Nephron progenitor cell (in vitro differentiated cells): ENCODE data around the gene SLCO3A1.

Experiments
- DNase-seq: peaks from one replicate; pipeline ENCODE4 v3.0.0; 2021
- H3K27ac Mint-ChIP-seq: 2 replicates; pipeline ENCODE4 v1.8.0; 2021; ENCODE audit warnings: mild to moderate bottlenecking, moderate library complexity, mixed read lengths
- H3K27me3 Mint-ChIP-seq: 2 replicates; pipeline ENCODE4 v1.8.0; 2021; ENCODE audit warnings: mild to moderate bottlenecking, low read depth, mixed read lengths; ENCODE audit not compliant: poor library complexity
- H3K36me3 Mint-ChIP-seq: 2 replicates; pipeline ENCODE4 v1.8.0; 2021; ENCODE audit warnings: low read depth, mixed read lengths
- H3K4me1 Mint-ChIP-seq: 2 replicates; pipeline ENCODE4 v1.8.0; 2021; ENCODE audit warnings: mixed read lengths
- H3K4me3 Mint-ChIP-seq: 2 replicates; pipeline ENCODE4 v1.8.0; 2021; ENCODE audit warnings: mild to moderate bottlenecking, moderate library complexity, mixed read lengths
- H3K9me3 Mint-ChIP-seq: 2 replicates; pipeline ENCODE4 v1.8.0; 2021; ENCODE audit warnings: mild to moderate bottlenecking, moderate library complexity, mixed read lengths
- TF ChIP-seq, protein P1 (sequence below): fragments of 200-600 bp; sonication (generic); IDR thresholded peaks from 2 replicates; pipeline ENCODE4 v1.5.0; 2021; ENCODE audit warnings: antibody characterized with exemption

The SLCO3A1 gene

DNA sequence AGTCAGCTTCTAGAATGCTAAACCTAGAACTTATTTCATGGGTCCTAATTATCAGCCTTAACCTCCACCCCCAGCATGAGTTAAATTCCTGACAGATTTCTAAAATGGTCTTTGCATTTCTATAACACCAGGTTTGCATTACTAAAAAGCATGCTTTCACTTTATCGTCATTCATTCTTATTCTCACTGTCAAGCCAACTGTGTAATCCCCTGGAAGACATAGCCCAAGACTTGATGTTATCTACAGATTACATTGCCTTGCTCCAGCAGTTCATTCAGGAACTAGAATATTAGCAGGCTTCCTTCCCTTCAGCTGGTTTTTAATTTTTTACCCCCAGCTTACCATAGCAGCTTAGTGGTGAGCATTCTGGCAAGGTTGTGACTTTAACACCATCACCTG is 184.0 kb downstream of the SLCO3A1 start:
- H3K9me3 Mint-ChIP-seq: peaks cover 27% of the 10 kb centered on the region
- H3K4me3 Mint-ChIP-seq: no peak overlapping the region
- DNase-seq: no peak
- H3K27ac Mint-ChIP-seq: no peak overlapping the region
- peaks cover 18% of the 10 kb centered on the region for H3K4me1 Mint-ChIP-seq
- H3K27me3 Mint-ChIP-seq: peaks cover 35% of the 10 kb centered on the region
- TF ChIP-seq, protein P1, sequence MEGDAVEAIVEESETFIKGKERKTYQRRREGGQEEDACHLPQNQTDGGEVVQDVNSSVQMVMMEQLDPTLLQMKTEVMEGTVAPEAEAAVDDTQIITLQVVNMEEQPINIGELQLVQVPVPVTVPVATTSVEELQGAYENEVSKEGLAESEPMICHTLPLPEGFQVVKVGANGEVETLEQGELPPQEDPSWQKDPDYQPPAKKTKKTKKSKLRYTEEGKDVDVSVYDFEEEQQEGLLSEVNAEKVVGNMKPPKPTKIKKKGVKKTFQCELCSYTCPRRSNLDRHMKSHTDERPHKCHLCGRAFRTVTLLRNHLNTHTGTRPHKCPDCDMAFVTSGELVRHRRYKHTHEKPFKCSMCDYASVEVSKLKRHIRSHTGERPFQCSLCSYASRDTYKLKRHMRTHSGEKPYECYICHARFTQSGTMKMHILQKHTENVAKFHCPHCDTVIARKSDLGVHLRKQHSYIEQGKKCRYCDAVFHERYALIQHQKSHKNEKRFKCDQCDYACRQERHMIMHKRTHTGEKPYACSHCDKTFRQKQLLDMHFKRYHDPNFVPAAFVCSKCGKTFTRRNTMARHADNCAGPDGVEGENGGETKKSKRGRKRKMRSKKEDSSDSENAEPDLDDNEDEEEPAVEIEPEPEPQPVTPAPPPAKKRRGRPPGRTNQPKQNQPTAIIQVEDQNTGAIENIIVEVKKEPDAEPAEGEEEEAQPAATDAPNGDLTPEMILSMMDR: no peak
- no peaks in the 10 kb centered on the region for H3K36me3 Mint-ChIP-seq

DNA sequence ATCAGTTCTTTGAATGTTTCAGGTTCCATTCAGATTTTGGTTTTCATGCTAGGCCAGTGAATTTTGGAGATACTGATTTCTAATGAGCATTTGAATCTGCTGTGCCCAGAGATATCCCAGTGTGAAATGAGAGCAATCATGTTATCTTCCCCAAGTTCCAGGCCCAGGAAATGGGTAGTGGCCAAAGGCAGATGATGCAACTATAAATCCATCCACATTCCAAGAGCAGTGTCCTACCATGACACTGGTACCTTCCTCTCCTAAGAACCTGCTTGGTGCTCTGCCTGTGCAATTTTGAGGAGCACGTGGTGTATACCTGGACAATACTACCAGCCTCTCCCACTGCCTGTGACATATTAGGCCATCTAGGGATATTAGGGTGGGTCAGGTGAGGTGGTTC is 186.8 kb downstream of the SLCO3A1 start:
- Mint-ChIP-seq H3K4me3 (no peak overlapping the region), H3K4me1 (peaks cover 7% of the 10 kb centered on the region), H3K36me3 (no peaks in the 10 kb centered on the region), H3K9me3 (peaks cover 27% of the 10 kb centered on the region), H3K27me3 (peaks cover 39% of the 10 kb centered on the region), H3K27ac (no peak overlapping the region)
- TF ChIP-seq, protein P1: no peak
- DNase-seq: no peak

DNA sequence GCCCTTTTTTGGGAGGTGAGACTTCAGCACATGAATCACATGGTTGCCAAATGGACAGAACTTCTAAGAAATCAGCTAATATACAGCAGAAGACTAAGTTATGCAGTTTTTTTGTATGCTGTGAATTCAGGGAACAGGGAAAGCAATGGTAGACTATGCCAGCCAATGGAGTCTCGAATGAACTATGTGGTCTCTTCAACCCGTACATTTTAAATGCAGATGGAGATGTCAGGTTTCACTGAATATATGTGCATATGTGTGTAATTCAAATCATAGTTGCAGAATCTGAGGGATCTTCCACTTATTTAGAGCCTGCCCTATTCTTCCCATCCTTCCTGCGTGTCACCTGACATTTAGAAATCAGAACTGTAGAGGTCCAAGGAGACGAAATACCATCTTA is 187.9 kb downstream of the SLCO3A1 start:
- TF ChIP-seq, protein P1: no peak
- no peak for DNase-seq
- Mint-ChIP-seq H3K9me3 (peaks cover 27% of the 10 kb centered on the region), H3K27ac (no peak overlapping the region), H3K27me3 (peaks cover 45% of the 10 kb centered on the region), H3K36me3 (no peaks in the 10 kb centered on the region), H3K4me3 (no peak overlapping the region), H3K4me1 (peaks cover 7% of the 10 kb centered on the region)

DNA sequence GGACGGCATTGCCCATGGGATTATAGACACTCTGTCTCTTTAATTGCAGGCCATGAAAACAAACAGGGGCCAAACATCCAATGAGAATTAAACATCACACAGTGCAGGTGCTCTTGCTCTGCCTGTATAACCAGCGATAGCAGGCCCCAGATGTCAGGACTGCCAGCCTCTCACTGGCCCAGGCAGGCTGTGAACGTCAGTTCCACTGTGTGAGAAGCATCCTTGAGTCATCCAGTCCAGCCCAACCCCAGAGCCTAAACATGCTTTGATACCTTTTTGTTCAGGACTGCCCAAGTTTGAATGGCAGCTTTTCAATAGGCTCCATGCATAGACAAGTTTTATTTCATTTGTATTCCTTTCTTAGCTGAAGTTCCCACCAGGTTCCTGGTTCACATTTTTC is 189.8 kb downstream of the SLCO3A1 start:
- Mint-ChIP-seq H3K27me3 (peaks cover 34% of the 10 kb centered on the region), H3K4me3 (no peak overlapping the region), H3K9me3 (peaks cover 16% of the 10 kb centered on the region), H3K4me1 (peaks cover 7% of the 10 kb centered on the region), H3K27ac (no peak overlapping the region), H3K36me3 (no peaks in the 10 kb centered on the region)
- TF ChIP-seq, protein P1: no peak
- no peak for DNase-seq

DNA sequence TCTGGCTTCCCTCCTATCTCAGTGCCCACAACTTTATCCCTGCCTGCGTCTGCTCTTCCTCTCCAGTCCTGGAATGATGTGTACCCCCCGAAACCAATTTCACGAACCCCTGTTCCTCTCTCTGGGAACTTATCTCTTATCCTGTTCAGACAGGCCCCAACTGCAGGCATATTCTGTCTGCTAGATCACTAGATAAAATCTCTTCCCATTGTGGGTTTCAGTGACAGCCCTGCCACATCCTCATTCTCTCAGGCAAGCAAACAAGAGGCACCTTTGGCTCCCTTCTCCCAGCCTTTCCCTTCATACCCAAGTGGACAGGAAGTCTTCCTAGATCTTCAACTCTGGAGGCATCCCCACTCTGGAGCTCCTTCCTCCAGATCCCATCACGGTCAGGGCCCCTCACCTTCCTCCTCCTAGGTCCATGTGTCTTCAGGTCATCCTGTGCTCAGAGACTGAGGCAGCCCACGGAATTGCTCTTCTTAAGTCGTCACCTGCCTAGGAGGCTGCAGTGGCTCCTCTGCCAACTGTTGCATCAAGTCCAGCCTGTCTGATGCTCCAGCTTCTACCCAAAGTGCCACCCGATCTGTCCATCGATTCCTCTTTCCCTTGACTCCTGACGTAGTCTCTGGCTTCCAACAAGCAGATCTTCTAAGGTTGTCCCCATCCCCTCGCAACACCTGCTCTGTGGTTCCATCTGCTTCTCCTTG is 190.8 kb downstream of the SLCO3A1 start:
- Mint-ChIP-seq H3K36me3 (no peaks in the 10 kb centered on the region), H3K4me3 (no peak overlapping the region), H3K9me3 (peaks cover 5% of the 10 kb centered on the region), H3K27me3 (peaks cover 31% of the 10 kb centered on the region), H3K4me1 (peaks cover 13% of the 10 kb centered on the region), H3K27ac (no peak overlapping the region)
- DNase-seq: no peak
- TF ChIP-seq, protein P1: no peak

DNA sequence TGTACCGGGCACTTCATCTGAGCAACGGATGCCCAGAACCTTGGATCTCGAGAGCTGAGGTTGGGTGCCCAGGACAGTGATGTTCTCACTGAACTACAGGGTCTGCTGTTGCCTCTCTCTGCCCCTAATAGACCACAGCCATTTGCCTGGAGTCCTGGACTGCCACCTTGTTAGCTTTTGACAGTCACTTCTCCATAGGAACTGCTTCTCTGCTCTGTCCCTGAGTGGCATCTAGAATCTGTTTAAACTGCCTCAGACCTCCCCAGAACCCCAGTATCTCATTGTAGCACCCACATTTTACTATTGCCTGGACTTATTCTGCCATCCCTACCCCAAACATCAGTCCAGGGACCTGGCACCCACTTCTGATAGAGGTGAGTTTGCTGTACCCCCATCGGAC is 194.4 kb downstream of the SLCO3A1 start:
- H3K27ac Mint-ChIP-seq: no peak overlapping the region
- H3K4me3 Mint-ChIP-seq: no peak overlapping the region
- peaks cover 32% of the 10 kb centered on the region for H3K27me3 Mint-ChIP-seq
- DNase-seq: no peak
- no peaks in the 10 kb centered on the region for H3K36me3 Mint-ChIP-seq
- no peaks in the 10 kb centered on the region for H3K9me3 Mint-ChIP-seq
- TF ChIP-seq, protein P1: no peak
- peaks cover 25% of the 10 kb centered on the region for H3K4me1 Mint-ChIP-seq
